IMR-90 (cell line): Measurements from ENCODE around the gene FOXQ1. TPM values are rescaled to one million over a fixed set of nuclear protein-coding genes. Genes with fewer than 3 reads are reported as not detected.

ENCODE experiments used
- ATAC-seq: fragments of 200-7000 bp; cut with Tn5 transposase; 2 replicates; pipeline ENCODE4 v1.9.1; 2020; ENCODE audit warnings: low read depth, mild to moderate bottlenecking, moderate library complexity
- BruUV-seq: library from RNA; stranded (reverse); fragments of 400-500 nt; replicated peaks from 2 replicates; lab custom pipeline; 2021; lab: Mats Ljungman, UMichigan
- CTCF ChIA-PET: fragments of 300-600 bp; formaldehyde crosslinking; extraction: SDS; loops from one replicate; lab custom pipeline; 2021; ENCODE audit warnings: antibody characterized with exemption; lab: Yijun Ruan, JAX
- POLR2A ChIA-PET: fragments of 300-600 bp; sonication (Branson Sonifier 250); formaldehyde crosslinking; loops from one replicate; lab custom pipeline; 2022; ENCODE audit warnings: antibody characterized with exemption; ENCODE audit not compliant: unreplicated experiment; lab: Charles Lee
- DNase-seq: peaks from one replicate; pipeline ENCODE4 v3.0.0; 2013
- H2AFZ ChIP-seq: replicated peaks from 2 replicates; pipeline ENCODE3; 2013; ENCODE audit warnings: low read length, mild to moderate bottlenecking; ENCODE audit not compliant: poor library complexity
- H2AK5ac ChIP-seq: 2 replicates; pipeline ENCODE4 v1.6.1; 2013; ENCODE audit warnings: low read depth, low read length, inconsistent platforms
- H2AK9ac ChIP-seq: replicated peaks from 2 replicates; pipeline ENCODE3; 2013; ENCODE audit warnings: mild to moderate bottlenecking, low read depth, low read length, moderate library complexity; ENCODE audit not compliant: poor library complexity
- H2BK120ac ChIP-seq: 2 replicates; pipeline ENCODE4 v1.6.1; 2013; ENCODE audit warnings: low read depth, low read length, inconsistent platforms
- H2BK15ac ChIP-seq: 3 replicates; pipeline ENCODE4 v1.6.1; 2013; ENCODE audit warnings: low read depth, low read length, inconsistent platforms
- H2BK20ac ChIP-seq: 2 replicates; pipeline ENCODE4 v1.6.1; 2013; ENCODE audit warnings: low read depth, mild to moderate bottlenecking, inconsistent platforms, low read length, moderate library complexity
- H2BK5ac ChIP-seq: 2 replicates; pipeline ENCODE4 v1.6.1; 2013; ENCODE audit warnings: mild to moderate bottlenecking, low read depth, low read length, inconsistent platforms; ENCODE audit not compliant: poor library complexity, severe bottlenecking
- H3K14ac ChIP-seq: replicated peaks from 2 replicates; pipeline ENCODE4 v1.6.1; 2013; ENCODE audit warnings: low read depth, low read length, inconsistent platforms
- H3K18ac ChIP-seq: 2 replicates; pipeline ENCODE4 v1.6.1; 2013; ENCODE audit warnings: low read depth, low read length, control low read depth
- H3K23ac ChIP-seq: 2 replicates; pipeline ENCODE4 v1.6.1; 2013; ENCODE audit warnings: low read depth, low read length, inconsistent platforms
- H3K27ac ChIP-seq: 2 replicates; pipeline ENCODE4 v1.5.1; 2013; ENCODE audit warnings: mild to moderate bottlenecking, control low read depth, low read length; ENCODE audit not compliant: insufficient read depth
- H3K27me3 ChIP-seq: 2 replicates; pipeline ENCODE4 v1.6.1; 2013; ENCODE audit warnings: low read length; ENCODE audit not compliant: control insufficient read depth, insufficient read depth
- H3K36me3 ChIP-seq: 2 replicates; pipeline ENCODE4 v1.6.1; 2013; ENCODE audit warnings: low read length, mixed read lengths; ENCODE audit not compliant: control insufficient read depth, insufficient read depth
- H3K4ac ChIP-seq: 2 replicates; pipeline ENCODE4 v1.6.1; 2013; ENCODE audit warnings: low read depth, low read length, inconsistent platforms
- H3K4me1 ChIP-seq: 2 replicates; pipeline ENCODE4 v1.6.1; 2013; ENCODE audit warnings: low read length, mixed read lengths; ENCODE audit not compliant: control insufficient read depth, insufficient read depth
- H3K4me2 ChIP-seq: 2 replicates; pipeline ENCODE4 v1.6.1; 2013; ENCODE audit warnings: low read depth, mild to moderate bottlenecking, control low read depth, low read length, moderate library complexity
- H3K4me3 ChIP-seq: 2 replicates; pipeline ENCODE4 v1.5.1; 2013; ENCODE audit warnings: low read depth, mild to moderate bottlenecking, control low read depth, low read length, moderate library complexity; ENCODE audit not compliant: insufficient read depth
- H3K56ac ChIP-seq: 2 replicates; pipeline ENCODE4 v1.6.1; 2013; ENCODE audit warnings: low read length, inconsistent platforms; ENCODE audit not compliant: insufficient read depth; ENCODE audit errors: extremely low read depth
- H3K79me1 ChIP-seq, 2 experiments: 2 replicates each; pipeline ENCODE4 v1.6.1; 2013; ENCODE audit warnings: low read length in 2 of 2, inconsistent platforms in 1 of 2, low read depth in 1 of 2
- H3K9ac ChIP-seq: 2 replicates; pipeline ENCODE4 v1.6.1; 2013; ENCODE audit warnings: low read depth, low read length, control low read depth
- H3K9me1 ChIP-seq: 2 replicates; pipeline ENCODE4 v1.6.1; 2013; ENCODE audit warnings: low read length, inconsistent platforms; ENCODE audit not compliant: insufficient read depth
- H3K9me3 ChIP-seq: 2 replicates; pipeline ENCODE4 v1.6.1; 2013; ENCODE audit warnings: low read length; ENCODE audit not compliant: control insufficient read depth, insufficient read depth
- H4K20me1 ChIP-seq: 2 replicates; pipeline ENCODE4 v1.6.1; 2013; ENCODE audit warnings: low read length, inconsistent platforms; ENCODE audit not compliant: insufficient read depth
- H4K5ac ChIP-seq: 2 replicates; pipeline ENCODE4 v1.6.1; 2013; ENCODE audit warnings: mild to moderate bottlenecking, low read depth, low read length, control low read depth
- H4K8ac ChIP-seq, 2 experiments: 2 replicates each; pipeline ENCODE4 v1.6.1; 2013; ENCODE audit warnings: low read depth in 2 of 2, low read length in 2 of 2, control low read depth in 1 of 2, inconsistent platforms in 1 of 2
- H4K91ac ChIP-seq: 2 replicates; pipeline ENCODE4 v1.6.1; 2013; ENCODE audit warnings: low read depth, low read length, inconsistent platforms; ENCODE audit not compliant: insufficient read depth
- BHLHE40 ChIP-seq: fragments of 150-350 bp; IDR thresholded peaks from 2 replicates; pipeline ENCODE4 v1.6.1; 2016; ENCODE audit warnings: mild to moderate bottlenecking, low read depth, low read length
- CEBPB ChIP-seq: IDR thresholded peaks from 2 replicates; pipeline ENCODE4 v1.6.1; 2012; ENCODE audit warnings: low read depth, low read length, improper control_type of control experiment
- CHD1 ChIP-seq: IDR thresholded peaks from 2 replicates; pipeline ENCODE4 v1.6.1; 2012; ENCODE audit warnings: low read depth, low read length, improper control_type of control experiment
- FOS ChIP-seq: fragments of 150-350 bp; IDR thresholded peaks from 2 replicates; pipeline ENCODE4 v1.6.1; 2016; ENCODE audit warnings: low read depth, low read length
- MAFK ChIP-seq: IDR thresholded peaks from 2 replicates; pipeline ENCODE4 v1.6.1; 2012; ENCODE audit warnings: low read depth, low read length, improper control_type of control experiment
- MAZ ChIP-seq: IDR thresholded peaks from 2 replicates; pipeline ENCODE4 v1.6.1; 2012; ENCODE audit warnings: low read depth, mild to moderate bottlenecking, low read length, improper control_type of control experiment, moderate library complexity, borderline replicate concordance
- MXI1 ChIP-seq: IDR thresholded peaks from 2 replicates; pipeline ENCODE4 v1.6.1; 2012; ENCODE audit warnings: low read depth, mild to moderate bottlenecking, low read length, moderate library complexity, borderline replicate concordance
- NFE2L2 ChIP-seq: fragments of 150-350 bp; IDR thresholded peaks from 2 replicates; pipeline ENCODE4 v1.6.1; 2016; ENCODE audit warnings: low read depth, mild to moderate bottlenecking, low read length
- POLR2A ChIP-seq: IDR thresholded peaks from 2 replicates; pipeline ENCODE4 v1.6.1; 2012; ENCODE audit warnings: mild to moderate bottlenecking, low read depth, low read length
- RAD21 ChIP-seq: IDR thresholded peaks from 2 replicates; pipeline ENCODE4 v1.6.1; 2012; ENCODE audit warnings: low read length, improper control_type of control experiment
- RCOR1 ChIP-seq: IDR thresholded peaks from 2 replicates; pipeline ENCODE4 v1.6.1; 2012; ENCODE audit warnings: mild to moderate bottlenecking, low read length, improper control_type of control experiment; ENCODE audit not compliant: insufficient replicate concordance
- RFX5 ChIP-seq: IDR thresholded peaks from 2 replicates; pipeline ENCODE4 v1.8.0; 2012; ENCODE audit warnings: low read depth, mild to moderate bottlenecking, low read length, moderate library complexity
- SMC3 ChIP-seq: fragments of 150-350 bp; IDR thresholded peaks from 2 replicates; pipeline ENCODE4 v1.6.1; 2016; ENCODE audit warnings: low read depth, mild to moderate bottlenecking, antibody characterized with exemption, low read length, moderate library complexity
- WGBS, 2 experiments: methylation state at CpG; one replicate each; pipeline versions ENCODE4 v1.1.5 to v1.1.7; 2013; ENCODE audit warnings: missing lambda C conversion rate in 2 of 2; ENCODE audit not compliant: insufficient read length in 1 of 2; ENCODE audit errors: extremely low coverage in 2 of 2; 5-methylcytosine and 5-hydroxymethylcytosine counted together
- dilution Hi-C: fragments of 300-500 bp; cut with HindIII; formaldehyde crosslinking; loops from one replicate; pipeline ENCODE4 v1.14.3; 2018; ENCODE audit warnings: low sequenced_read_pairs; ENCODE audit not compliant: unreplicated experiment
- in situ Hi-C: fragments of 300-500 bp; cut with MboI; formaldehyde crosslinking; loops from 3 replicates; pipeline ENCODE4 v1.14.3; 2019; ENCODE audit warnings: low sequenced_read_pairs, inconsistent platforms, mixed read lengths
- intact Hi-C: fragments of 100-400 bp; cut with micrococcal nuclease; formaldehyde crosslinking; loops from 2 replicates; pipeline ENCODE4 v1.10.0; 2022
- polyA plus RNA-seq, 3 experiments: library from polyadenylated mRNA; depleted of rRNA; stranded (reverse); fragments of >200 nt; gene quantifications; 2 replicates each; pipeline ENCODE4 v1.2.3, GENCODE V29; 2012; ENCODE audit warnings: low replicate concordance in 1 of 3
- total RNA-seq: library from RNA; depleted of rRNA; stranded (reverse); fragments of >200 nt; gene quantifications from 2 replicates; pipeline ENCODE4 v1.2.3, GENCODE V29; 2012
- TF ChIP-seq, protein P1 (sequence below): fragments of 150-350 bp; IDR thresholded peaks from 2 replicates; pipeline ENCODE4 v1.6.1; 2017; ENCODE audit warnings: mild to moderate bottlenecking, antibody characterized with exemption, low read length, low read depth
- TF ChIP-seq, protein P2 (sequence below): fragments of 150-350 bp; IDR thresholded peaks from 2 replicates; pipeline ENCODE4 v1.6.1; 2016; ENCODE audit warnings: low read depth, mild to moderate bottlenecking, low read length, moderate library complexity, borderline replicate concordance
- TF ChIP-seq, protein P3 (sequence below): conservative IDR thresholded peaks from 2 replicates; pipeline ENCODE4 v1.5.1; 2012; ENCODE audit warnings: mild to moderate bottlenecking, low read depth, low read length, improper control_type of control experiment

The FOXQ1 gene
- total and polyA plus RNA-seq, 2 of the 4 experiments (the other 2 are of a cell fraction): not detected

DNA sequence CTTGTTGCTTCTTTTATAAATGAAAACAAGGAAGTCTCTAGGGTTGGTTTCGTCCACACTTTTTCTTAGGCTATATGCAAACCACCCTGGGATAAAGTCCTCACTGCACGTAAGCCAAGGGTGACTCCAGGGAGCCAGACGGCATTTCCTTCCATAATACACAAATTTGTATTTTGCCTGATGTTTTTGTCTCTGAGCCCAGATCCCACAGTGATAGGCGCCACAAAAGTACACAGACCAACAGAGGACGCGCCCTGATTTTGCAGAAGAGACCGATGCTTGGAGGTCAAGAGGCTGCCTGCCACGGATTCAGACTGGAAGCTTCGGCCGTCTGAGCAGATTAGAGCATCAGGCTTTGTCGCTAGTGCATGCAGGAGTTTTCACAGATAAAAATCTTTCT lies 22.8 kb downstream of the FOXQ1 start:
- BruUV-seq: no TSS peak
- Histone ChIP-seq H4K8ac (no peak overlapping the region), H3K4me2 (no peak overlapping the region), H3K23ac (no peak overlapping the region), H3K14ac (no peak overlapping the region), H3K4ac (no peak overlapping the region), H3K9me3 (no peaks in the 10 kb centered on the region), H2AK9ac (no peak overlapping the region), H4K91ac (no peak overlapping the region), H3K4me3 (no peak overlapping the region), H2BK5ac (no peak overlapping the region), H2BK20ac (no peak overlapping the region), H3K27me3 (no peaks in the 10 kb centered on the region), H3K27ac (no peak overlapping the region), H3K9me1 (no peaks in the 10 kb centered on the region), H4K20me1 (no peaks in the 10 kb centered on the region), H2BK120ac (no peak overlapping the region), H3K56ac (no peak overlapping the region), H3K9ac (no peak overlapping the region), H2BK15ac (no peak overlapping the region), H3K18ac (no peak overlapping the region; the same call in 1 of the 2 replicates), H4K5ac (no peak overlapping the region), H2AFZ (no peak overlapping the region), H3K79me1 (no peaks in the 10 kb centered on the region), H2AK5ac (no peak overlapping the region; the same call in 1 of the 2 replicates), H3K4me1 (peaks cover 7% of the 10 kb centered on the region; the same call in 1 of the 2 replicates), H3K36me3 (no peaks in the 10 kb centered on the region)
- WGBS, 2 experiments: 40% methylated on average over 1 of the region's 11 CpGs; no CpG with 5 or more reads in 1 of the 2 experiments
- intact Hi-C loops: no loop called here
- DNase-seq: no peak
- POLR2A ChIA-PET: no interaction called here
- dilution Hi-C loops: no loop called here
- CTCF ChIA-PET: no interaction called here
- no peak for TF ChIP-seq RCOR1
- no peak for TF ChIP-seq MXI1
- no peak for TF ChIP-seq SMC3
- no peak for TF ChIP-seq NFE2L2
- TF ChIP-seq, protein P1, sequence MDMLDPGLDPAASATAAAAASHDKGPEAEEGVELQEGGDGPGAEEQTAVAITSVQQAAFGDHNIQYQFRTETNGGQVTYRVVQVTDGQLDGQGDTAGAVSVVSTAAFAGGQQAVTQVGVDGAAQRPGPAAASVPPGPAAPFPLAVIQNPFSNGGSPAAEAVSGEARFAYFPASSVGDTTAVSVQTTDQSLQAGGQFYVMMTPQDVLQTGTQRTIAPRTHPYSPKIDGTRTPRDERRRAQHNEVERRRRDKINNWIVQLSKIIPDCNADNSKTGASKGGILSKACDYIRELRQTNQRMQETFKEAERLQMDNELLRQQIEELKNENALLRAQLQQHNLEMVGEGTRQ: no peak
- no peak for TF ChIP-seq RFX5
- TF ChIP-seq CEBPB: no peak
- no peak for TF ChIP-seq MAZ
- TF ChIP-seq, protein P2, sequence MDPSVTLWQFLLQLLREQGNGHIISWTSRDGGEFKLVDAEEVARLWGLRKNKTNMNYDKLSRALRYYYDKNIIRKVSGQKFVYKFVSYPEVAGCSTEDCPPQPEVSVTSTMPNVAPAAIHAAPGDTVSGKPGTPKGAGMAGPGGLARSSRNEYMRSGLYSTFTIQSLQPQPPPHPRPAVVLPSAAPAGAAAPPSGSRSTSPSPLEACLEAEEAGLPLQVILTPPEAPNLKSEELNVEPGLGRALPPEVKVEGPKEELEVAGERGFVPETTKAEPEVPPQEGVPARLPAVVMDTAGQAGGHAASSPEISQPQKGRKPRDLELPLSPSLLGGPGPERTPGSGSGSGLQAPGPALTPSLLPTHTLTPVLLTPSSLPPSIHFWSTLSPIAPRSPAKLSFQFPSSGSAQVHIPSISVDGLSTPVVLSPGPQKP: no peak
- TF ChIP-seq RAD21: no peak
- no peak for TF ChIP-seq POLR2A
- TF ChIP-seq MAFK: no peak
- TF ChIP-seq CHD1: no peak
- no peak for TF ChIP-seq FOS
- TF ChIP-seq, protein P3, sequence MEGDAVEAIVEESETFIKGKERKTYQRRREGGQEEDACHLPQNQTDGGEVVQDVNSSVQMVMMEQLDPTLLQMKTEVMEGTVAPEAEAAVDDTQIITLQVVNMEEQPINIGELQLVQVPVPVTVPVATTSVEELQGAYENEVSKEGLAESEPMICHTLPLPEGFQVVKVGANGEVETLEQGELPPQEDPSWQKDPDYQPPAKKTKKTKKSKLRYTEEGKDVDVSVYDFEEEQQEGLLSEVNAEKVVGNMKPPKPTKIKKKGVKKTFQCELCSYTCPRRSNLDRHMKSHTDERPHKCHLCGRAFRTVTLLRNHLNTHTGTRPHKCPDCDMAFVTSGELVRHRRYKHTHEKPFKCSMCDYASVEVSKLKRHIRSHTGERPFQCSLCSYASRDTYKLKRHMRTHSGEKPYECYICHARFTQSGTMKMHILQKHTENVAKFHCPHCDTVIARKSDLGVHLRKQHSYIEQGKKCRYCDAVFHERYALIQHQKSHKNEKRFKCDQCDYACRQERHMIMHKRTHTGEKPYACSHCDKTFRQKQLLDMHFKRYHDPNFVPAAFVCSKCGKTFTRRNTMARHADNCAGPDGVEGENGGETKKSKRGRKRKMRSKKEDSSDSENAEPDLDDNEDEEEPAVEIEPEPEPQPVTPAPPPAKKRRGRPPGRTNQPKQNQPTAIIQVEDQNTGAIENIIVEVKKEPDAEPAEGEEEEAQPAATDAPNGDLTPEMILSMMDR: no peak
- no peak for TF ChIP-seq BHLHE40
- ATAC-seq: no peak
- in situ Hi-C loops: no loop called here
